Lung (tissue), 12 donors: Measurements from ENCODE around the gene MDC1. TPM values are rescaled to one million over a fixed set of nuclear protein-coding genes. Genes with fewer than 3 reads are reported as not detected.

ENCODE experiments used
- ATAC-seq: fragments of 200-7000 bp; cut with Tn5 transposase; one replicate; pipeline ENCODE4 v1.9.1; 2020; ENCODE audit warnings: moderate number of reproducible peaks; ENCODE audit not compliant: insufficient read depth, low FRiP score
- DNase-seq, 3 donors: peaks; one replicate each; pipeline ENCODE4 v3.0.0-alpha.2; 2013 to 2017
- H3K27ac ChIP-seq, 2 donors: one replicate each; pipeline ENCODE4 v1.5.1; 2013; ENCODE audit warnings: mild to moderate bottlenecking in 2 of 2, moderate library complexity in 2 of 2, control low read depth in 1 of 2, inconsistent platforms in 1 of 2, low read depth in 1 of 2, low read length in 1 of 2
- H3K27me3 ChIP-seq, 3 donors: one replicate each; pipeline ENCODE4 v1.5.1; 2013; ENCODE audit warnings: low read length in 2 of 3; ENCODE audit not compliant: control insufficient read depth in 3 of 3, insufficient read depth in 3 of 3
- H3K36me3 ChIP-seq, 4 donors: one replicate each; pipeline ENCODE4 v1.5.1; 2013; ENCODE audit warnings: low read length in 4 of 4, mild to moderate bottlenecking in 1 of 4, moderate library complexity in 1 of 4; ENCODE audit not compliant: control insufficient read depth in 4 of 4, insufficient read depth in 4 of 4
- H3K4me1 ChIP-seq, 5 donors: one replicate each; pipeline ENCODE4 v1.5.1; 2013; ENCODE audit warnings: low read length in 5 of 5, mild to moderate bottlenecking in 2 of 5, moderate library complexity in 1 of 5; ENCODE audit not compliant: control insufficient read depth in 5 of 5, insufficient read depth in 5 of 5
- H3K4me3 ChIP-seq: one replicate; pipeline ENCODE4 v1.5.1; 2013; ENCODE audit warnings: mild to moderate bottlenecking, control low read depth, moderate library complexity
- H3K9ac ChIP-seq, 2 donors: one replicate each; pipeline ENCODE4 v1.5.1; 2013; ENCODE audit warnings: low read length in 2 of 2, control low read depth in 1 of 2; ENCODE audit not compliant: insufficient read depth in 1 of 2
- H3K9me3 ChIP-seq, 4 donors: one replicate each; pipeline ENCODE4 v1.5.1; 2013; ENCODE audit warnings: low read length in 3 of 4, mild to moderate bottlenecking in 1 of 4, moderate library complexity in 1 of 4; ENCODE audit not compliant: control insufficient read depth in 4 of 4, insufficient read depth in 3 of 4
- CTCF ChIP-seq: IDR thresholded peaks from 2 replicates; pipeline ENCODE4 v1.5.1; 2012; ENCODE audit warnings: mild to moderate bottlenecking; ENCODE audit errors: control extremely low read depth, extremely low read depth
- WGBS, 2 donors: extraction: QIAGEN DNeasy Blood & Tissue Kit; methylation state at CpG; one replicate each; pipeline ENCODE4 v1.1.7; 2013; 5-methylcytosine and 5-hydroxymethylcytosine counted together
- polyA plus RNA-seq, 2 donors: library from polyadenylated mRNA; stranded (reverse); fragments of 200-250 nt; gene quantifications; one replicate each; pipeline ENCODE4 v1.2.1, GENCODE V29; 2013
- total RNA-seq, 2 donors: library from RNA; depleted of rRNA in 1 of 2; stranded (reverse); fragments of >200 nt in 1 of 2; gene quantifications; one replicate each; pipeline ENCODE4 v1.2.1, GENCODE V29; 2014 to 2021
- donor health status: control.
- donor health status: control.
- donor health status: Bipolar disorder and iron deficiency.
- donor health status: healthy.
- donor health status: DM: yes; HTN: yes; CAD: no.

The MDC1 gene
- total and polyA plus RNA-seq, 4 donors = 9.9 to 34.0 (median 12.4) TPM

GRCh38 chr6:30691208-30691847 lies 25.8 kb downstream of the MDC1 start:
- H3K4me3 ChIP-seq = no peak overlapping the region
- no peak for TF ChIP-seq CTCF
- H3K4me1 ChIP-seq = peaks cover 0 to 36% (median 16%) of the 10 kb centered on the region in 5 donors
- no peaks in the 10 kb centered on the region for H3K27me3 ChIP-seq
- peak overlapping the region in 1 of 2 donors; percentile 84 for H3K9ac ChIP-seq
- H3K36me3 ChIP-seq = peaks cover 0 to 2% (median 0%) of the 10 kb centered on the region in 4 donors
- H3K27ac ChIP-seq = peak overlapping the region; percentile 40 to 82
- WGBS, 2 donors = 21 to 23% methylated on average over 8 of the region's 8 CpGs
- no peak for ATAC-seq
- no peak for DNase-seq
- no peaks in the 10 kb centered on the region for H3K9me3 ChIP-seq

DNA sequence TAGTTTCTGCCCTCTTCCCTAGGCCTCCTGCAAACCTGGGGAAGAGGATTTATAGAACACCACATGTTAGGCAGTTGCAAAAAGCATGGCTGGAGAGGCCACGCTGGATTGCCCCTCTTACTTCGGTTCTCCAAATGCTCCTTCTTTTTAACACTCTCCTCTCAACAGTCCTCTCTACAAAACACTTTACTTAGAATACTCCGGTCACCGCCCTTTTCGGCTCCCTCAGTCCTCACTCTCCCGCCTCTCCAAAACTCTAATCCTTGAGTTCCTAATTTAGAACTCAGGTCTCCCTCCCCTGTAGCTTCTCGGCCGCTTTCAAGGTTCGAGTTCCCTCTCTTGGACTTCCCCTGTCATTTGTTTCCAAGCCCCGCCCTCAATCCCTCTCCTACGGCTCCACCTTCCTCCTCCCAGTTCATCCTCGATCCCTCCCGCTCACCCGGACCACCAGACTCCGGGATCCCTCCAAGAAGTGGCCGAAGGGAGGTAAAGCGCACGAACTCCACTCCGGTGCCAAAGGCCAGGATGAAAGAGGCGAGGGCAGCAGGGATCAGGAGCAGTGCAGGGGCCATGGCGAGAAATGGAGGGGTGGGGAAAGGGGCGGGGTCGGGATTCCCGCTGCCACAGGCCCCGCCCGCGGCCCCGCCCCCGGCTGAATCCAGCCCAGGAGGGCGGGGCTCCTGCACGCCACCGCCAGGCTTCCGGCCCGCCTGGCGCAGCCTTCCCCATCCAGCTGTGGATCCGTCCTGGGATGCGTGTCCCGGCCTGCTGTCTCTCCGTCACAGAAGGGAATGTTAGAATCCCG lies 26.5 kb downstream of the MDC1 start, which contains the start of gene NRM:
Gene NRM, minus strand, starts transcription at position 582 of the 805 bp plus-strand sequence. Its CDS starts 10 bp downstream, at position 572.
- H3K4me1 ChIP-seq = peaks cover 0 to 43% (median 18%) of the 10 kb centered on the region in 5 donors
- peak within 1 kb of the TSS in 1 of 2 donors; percentile 84 for H3K9ac ChIP-seq
- peak within 1 kb of the TSS; percentile 50 for H3K4me3 ChIP-seq
- H3K9me3 ChIP-seq = no peaks in the 10 kb centered on the region
- ATAC-seq (peak; percentile 45), DNase-seq (peak; percentile 94 to 95 (median 94))
- no peak for TF ChIP-seq CTCF
- H3K36me3 ChIP-seq = peaks cover 0 to 2% (median under 1%) of the 10 kb centered on the region in 4 donors
- peak within 1 kb of the TSS; percentile 81 to 82 for H3K27ac ChIP-seq
- WGBS, 2 donors = 1% methylated on average over 34 to 40 of the region's 40 CpGs
- no peaks in the 10 kb centered on the region for H3K27me3 ChIP-seq

DNA sequence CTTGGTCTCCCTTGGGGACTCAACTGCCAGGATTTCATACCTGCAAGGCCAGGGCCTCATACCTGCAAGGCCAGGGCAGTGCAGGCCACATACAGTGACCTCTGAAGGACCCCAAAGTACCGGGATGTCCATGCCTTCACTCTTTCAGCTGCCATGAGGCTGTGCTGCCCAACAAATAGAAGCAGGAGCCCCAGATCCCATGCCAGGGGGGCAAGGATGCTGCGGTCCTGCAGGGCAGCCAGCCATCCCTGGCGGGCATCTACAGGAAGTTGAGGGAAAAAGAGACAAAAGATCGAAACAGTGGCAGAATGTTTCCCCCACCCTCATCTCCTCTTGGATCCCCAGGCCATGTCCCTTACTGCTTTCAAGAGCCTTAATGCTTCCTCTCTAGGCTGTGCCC lies 27.1 kb downstream of the MDC1 start:
- TF ChIP-seq CTCF = no peak
- 22 to 36% methylated on average over 4 of the region's 4 CpGs for WGBS, 2 donors
- H3K4me3 ChIP-seq = peak overlapping the region; percentile 19
- no peak for DNase-seq
- H3K4me1 ChIP-seq = peaks cover 0 to 50% (median 21%) of the 10 kb centered on the region in 5 donors
- H3K36me3 ChIP-seq = peaks cover 0 to 7% (median 1%) of the 10 kb centered on the region in 4 donors
- peak overlapping the region; percentile 81 to 82 for H3K27ac ChIP-seq
- ATAC-seq = no peak
- no peaks in the 10 kb centered on the region for H3K9me3 ChIP-seq
- H3K9ac ChIP-seq = peak overlapping the region in 1 of 2 donors; percentile 71
- H3K27me3 ChIP-seq = no peaks in the 10 kb centered on the region
